SK-N-SH treated with all-trans-retinoic acid at 6 μM for 48 hours (cell line): ENCODE data around the gene DMRT3.
"Not testable (repeated sequence)": the region's sequence is repeated elsewhere in the genome, so short reads cannot be mapped to it uniquely, and the experiment has no call there.

ENCODE experiments used
- ATAC-seq: fragments of 200-7000 bp; cut with Tn5 transposase; 3 replicates; pipeline ENCODE4 v1.9.1; 2020; ENCODE audit warnings: mild to moderate bottlenecking, moderate library complexity
- ARNTL ChIP-seq: fragments of 450-650 bp; formaldehyde crosslinking; IDR thresholded peaks from 2 replicates; pipeline ENCODE4 v1.5.0; 2020; ENCODE audit warnings: low read depth, mild to moderate bottlenecking, moderate library complexity, borderline replicate concordance
- BACH2 ChIP-seq: fragments of 250-450 bp; sonication (Bioruptor Pico); IDR thresholded peaks from 2 replicates; pipeline ENCODE4 v1.9.0; 2021; ENCODE audit warnings: mild to moderate bottlenecking, borderline replicate concordance
- CSDC2 ChIP-seq: fragments of 250-450 bp; sonication (Bioruptor Pico); IDR thresholded peaks from 2 replicates; pipeline ENCODE4 v1.5.0; 2020; ENCODE audit warnings: mild to moderate bottlenecking, moderate library complexity
- ESRRG ChIP-seq: fragments of 250-450 bp; sonication (Bioruptor Pico); IDR thresholded peaks from 2 replicates; pipeline ENCODE4 v1.6.1; 2021; ENCODE audit warnings: mild to moderate bottlenecking
- GLIS3 ChIP-seq: fragments of 250-450 bp; sonication (Bioruptor Pico); IDR thresholded peaks from 2 replicates; pipeline ENCODE4 v1.5.0; 2020; ENCODE audit warnings: mild to moderate bottlenecking, moderate library complexity
- ISL1 ChIP-seq: fragments of 250-450 bp; sonication (Bioruptor Pico); IDR thresholded peaks from 2 replicates; pipeline ENCODE4 v2.1.2; 2022; ENCODE audit warnings: mild to moderate bottlenecking, moderate library complexity
- PPARA ChIP-seq: fragments of 250-450 bp; sonication (Bioruptor Pico); IDR thresholded peaks from 2 replicates; pipeline ENCODE4 v1.5.0; 2020; ENCODE audit warnings: mild to moderate bottlenecking, borderline replicate concordance
- RARB ChIP-seq: fragments of 250-450 bp; sonication (Bioruptor Pico); IDR thresholded peaks from 2 replicates; pipeline ENCODE4 v1.8.0; 2021; ENCODE audit warnings: mild to moderate bottlenecking, moderate library complexity
- SNAI2 ChIP-seq: fragments of 250-450 bp; sonication (Bioruptor Pico); IDR thresholded peaks from 2 replicates; pipeline ENCODE4 v1.5.0; 2020; ENCODE audit warnings: mild to moderate bottlenecking, moderate library complexity
- TCF4 ChIP-seq: fragments of 250-450 bp; sonication (Bioruptor Pico); IDR thresholded peaks from 2 replicates; pipeline ENCODE4 v1.8.0; 2021; ENCODE audit warnings: mild to moderate bottlenecking, moderate library complexity, borderline replicate concordance
- TOX ChIP-seq: fragments of 250-450 bp; sonication (Bioruptor Pico); IDR thresholded peaks from 2 replicates; pipeline ENCODE4 v1.8.0; 2021; ENCODE audit warnings: mild to moderate bottlenecking, moderate library complexity, borderline replicate concordance
- ZC3H10 ChIP-seq: fragments of 250-450 bp; sonication (Bioruptor Pico); IDR thresholded peaks from 2 replicates; pipeline ENCODE4 v1.5.1; 2021; ENCODE audit warnings: mild to moderate bottlenecking, moderate library complexity
- ZFP3 ChIP-seq: fragments of 250-450 bp; sonication (Bioruptor Pico); IDR thresholded peaks from 2 replicates; pipeline ENCODE4 v1.5.0; 2020; ENCODE audit warnings: mild to moderate bottlenecking, moderate library complexity
- ZFP30 ChIP-seq: fragments of 450-650 bp; formaldehyde crosslinking; IDR thresholded peaks from 2 replicates; pipeline ENCODE4 v1.5.0; 2022; ENCODE audit warnings: mild to moderate bottlenecking, moderate library complexity
- ZNF565 ChIP-seq: fragments of 450-650 bp; formaldehyde crosslinking; conservative IDR thresholded peaks from 2 replicates; pipeline ENCODE4 v1.5.0; 2020; ENCODE audit warnings: low read depth, mild to moderate bottlenecking, moderate library complexity
- ZNF70 ChIP-seq: fragments of 450-650 bp; formaldehyde crosslinking; IDR thresholded peaks from 2 replicates; pipeline ENCODE4 v1.5.0; 2020; ENCODE audit warnings: mild to moderate bottlenecking, moderate library complexity
- ZNF8 ChIP-seq: fragments of 450-650 bp; formaldehyde crosslinking; IDR thresholded peaks from 2 replicates; pipeline ENCODE4 v1.5.0; 2020; ENCODE audit warnings: mild to moderate bottlenecking, moderate library complexity
- TF ChIP-seq, protein P1 (sequence below): fragments of 250-450 bp; sonication (Bioruptor Pico); IDR thresholded peaks from 2 replicates; pipeline ENCODE4 v1.8.0; 2021; ENCODE audit warnings: low read depth, mild to moderate bottlenecking, moderate library complexity, borderline replicate concordance
- TF ChIP-seq, protein P2 (sequence below): fragments of 250-450 bp; sonication (Bioruptor Pico); IDR thresholded peaks from 2 replicates; pipeline ENCODE4 v1.5.0; 2020; ENCODE audit warnings: mild to moderate bottlenecking, moderate library complexity
- TF ChIP-seq, protein P3 (sequence below): fragments of 250-450 bp; sonication (Bioruptor Pico); IDR thresholded peaks from 2 replicates; pipeline ENCODE4 v1.8.0; 2020; ENCODE audit warnings: mild to moderate bottlenecking, moderate library complexity, borderline replicate concordance
- TF ChIP-seq, protein P4 (sequence below): fragments of 250-450 bp; sonication (Bioruptor Pico); IDR thresholded peaks from 2 replicates; pipeline ENCODE4 v1.5.1; 2021; ENCODE audit warnings: mild to moderate bottlenecking, moderate library complexity

Gene DMRT3

DNA sequence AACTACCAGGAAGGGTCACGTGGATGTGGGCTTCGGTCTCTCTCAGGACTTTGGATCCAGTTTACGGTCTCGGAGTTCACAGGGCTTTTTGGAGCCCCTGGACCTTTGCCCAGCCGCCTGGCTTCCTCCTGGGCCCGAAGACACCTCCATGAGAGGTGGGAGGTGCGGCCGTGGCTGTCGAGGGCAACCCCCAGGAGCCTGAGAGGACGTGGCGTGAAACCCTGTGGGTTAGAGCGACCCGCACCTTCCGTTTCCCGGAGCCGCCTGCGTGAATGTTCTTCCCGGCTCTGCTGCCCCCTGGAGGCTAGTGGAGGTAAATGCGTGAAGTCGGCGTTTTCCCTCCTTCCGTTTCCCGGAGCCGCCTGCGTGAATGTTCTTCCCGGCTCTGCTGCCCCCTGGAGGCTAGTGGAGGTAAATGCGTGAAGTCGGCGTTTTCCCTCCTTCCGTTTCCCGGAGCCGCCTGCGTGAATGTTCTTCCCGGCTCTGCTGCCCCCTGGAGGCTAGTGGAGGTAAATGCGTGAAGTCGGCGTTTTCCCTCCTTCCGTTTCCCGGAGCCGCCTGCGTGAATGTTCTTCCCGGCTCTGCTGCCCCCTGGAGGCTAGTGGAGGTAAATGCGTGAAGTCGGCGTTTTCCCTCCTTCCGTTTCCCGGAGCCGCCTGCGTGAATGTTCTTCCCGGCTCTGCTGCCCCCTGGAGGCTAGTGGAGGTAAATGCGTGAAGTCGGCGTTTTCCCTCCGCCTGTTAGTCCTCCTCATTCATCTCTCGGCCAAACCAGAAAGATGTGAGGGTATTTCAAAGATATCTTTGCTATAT, 22.1 kb downstream of the DMRT3 start:
- ATAC-seq: not testable (repeated sequence)

DNA sequence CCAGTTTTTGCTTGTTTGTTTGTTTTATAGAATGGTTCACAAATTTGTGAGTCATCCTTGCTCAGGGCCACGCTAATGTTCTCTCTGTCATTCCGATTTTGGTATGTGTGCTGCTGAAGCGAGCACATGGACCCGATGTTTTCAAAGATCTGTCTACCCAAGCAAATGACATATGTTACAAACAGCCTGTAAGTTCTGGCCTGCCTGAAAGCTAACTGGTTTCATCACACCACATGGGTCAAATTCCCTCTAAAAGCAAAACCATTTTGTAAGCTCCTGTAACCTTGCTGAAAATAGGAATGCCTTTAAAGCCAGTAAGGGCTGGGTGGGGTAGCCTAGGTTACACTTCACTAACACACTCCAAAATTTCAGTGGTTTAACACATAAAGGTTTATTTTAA, 25.4 kb downstream of the DMRT3 start:
- TF ChIP-seq GLIS3 (no peak), BACH2 (CRISPR knock-in tag) (no peak), ZNF565 (CRISPR knock-in tag) (no peak), TCF4 (CRISPR knock-in tag) (no peak), RARB (CRISPR knock-in tag) (no peak), ZNF8 (CRISPR knock-in tag) (no peak), ESRRG (no peak), PPARA (CRISPR knock-in tag) (no peak), ZC3H10 (no peak), SNAI2 (CRISPR knock-in tag) (no peak), ISL1 (CRISPR knock-in tag) (no peak), CSDC2 (CRISPR knock-in tag) (no peak)
- TF ChIP-seq, protein P1, sequence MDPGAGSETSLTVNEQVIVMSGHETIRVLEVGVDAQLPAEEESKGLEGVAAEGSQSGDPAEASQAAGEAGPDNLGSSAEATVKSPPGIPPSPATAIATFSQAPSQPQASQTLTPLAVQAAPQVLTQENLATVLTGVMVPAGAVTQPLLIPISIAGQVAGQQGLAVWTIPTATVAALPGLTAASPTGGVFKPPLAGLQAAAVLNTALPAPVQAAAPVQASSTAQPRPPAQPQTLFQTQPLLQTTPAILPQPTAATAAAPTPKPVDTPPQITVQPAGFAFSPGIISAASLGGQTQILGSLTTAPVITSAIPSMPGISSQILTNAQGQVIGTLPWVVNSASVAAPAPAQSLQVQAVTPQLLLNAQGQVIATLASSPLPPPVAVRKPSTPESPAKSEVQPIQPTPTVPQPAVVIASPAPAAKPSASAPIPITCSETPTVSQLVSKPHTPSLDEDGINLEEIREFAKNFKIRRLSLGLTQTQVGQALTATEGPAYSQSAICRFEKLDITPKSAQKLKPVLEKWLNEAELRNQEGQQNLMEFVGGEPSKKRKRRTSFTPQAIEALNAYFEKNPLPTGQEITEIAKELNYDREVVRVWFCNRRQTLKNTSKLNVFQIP: no peak
- TF ChIP-seq, protein P2, sequence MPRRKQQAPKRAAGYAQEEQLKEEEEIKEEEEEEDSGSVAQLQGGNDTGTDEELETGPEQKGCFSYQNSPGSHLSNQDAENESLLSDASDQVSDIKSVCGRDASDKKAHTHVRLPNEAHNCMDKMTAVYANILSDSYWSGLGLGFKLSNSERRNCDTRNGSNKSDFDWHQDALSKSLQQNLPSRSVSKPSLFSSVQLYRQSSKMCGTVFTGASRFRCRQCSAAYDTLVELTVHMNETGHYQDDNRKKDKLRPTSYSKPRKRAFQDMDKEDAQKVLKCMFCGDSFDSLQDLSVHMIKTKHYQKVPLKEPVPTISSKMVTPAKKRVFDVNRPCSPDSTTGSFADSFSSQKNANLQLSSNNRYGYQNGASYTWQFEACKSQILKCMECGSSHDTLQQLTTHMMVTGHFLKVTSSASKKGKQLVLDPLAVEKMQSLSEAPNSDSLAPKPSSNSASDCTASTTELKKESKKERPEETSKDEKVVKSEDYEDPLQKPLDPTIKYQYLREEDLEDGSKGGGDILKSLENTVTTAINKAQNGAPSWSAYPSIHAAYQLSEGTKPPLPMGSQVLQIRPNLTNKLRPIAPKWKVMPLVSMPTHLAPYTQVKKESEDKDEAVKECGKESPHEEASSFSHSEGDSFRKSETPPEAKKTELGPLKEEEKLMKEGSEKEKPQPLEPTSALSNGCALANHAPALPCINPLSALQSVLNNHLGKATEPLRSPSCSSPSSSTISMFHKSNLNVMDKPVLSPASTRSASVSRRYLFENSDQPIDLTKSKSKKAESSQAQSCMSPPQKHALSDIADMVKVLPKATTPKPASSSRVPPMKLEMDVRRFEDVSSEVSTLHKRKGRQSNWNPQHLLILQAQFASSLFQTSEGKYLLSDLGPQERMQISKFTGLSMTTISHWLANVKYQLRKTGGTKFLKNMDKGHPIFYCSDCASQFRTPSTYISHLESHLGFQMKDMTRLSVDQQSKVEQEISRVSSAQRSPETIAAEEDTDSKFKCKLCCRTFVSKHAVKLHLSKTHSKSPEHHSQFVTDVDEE (CRISPR knock-in tag): no peak
- TF ChIP-seq, protein P3, sequence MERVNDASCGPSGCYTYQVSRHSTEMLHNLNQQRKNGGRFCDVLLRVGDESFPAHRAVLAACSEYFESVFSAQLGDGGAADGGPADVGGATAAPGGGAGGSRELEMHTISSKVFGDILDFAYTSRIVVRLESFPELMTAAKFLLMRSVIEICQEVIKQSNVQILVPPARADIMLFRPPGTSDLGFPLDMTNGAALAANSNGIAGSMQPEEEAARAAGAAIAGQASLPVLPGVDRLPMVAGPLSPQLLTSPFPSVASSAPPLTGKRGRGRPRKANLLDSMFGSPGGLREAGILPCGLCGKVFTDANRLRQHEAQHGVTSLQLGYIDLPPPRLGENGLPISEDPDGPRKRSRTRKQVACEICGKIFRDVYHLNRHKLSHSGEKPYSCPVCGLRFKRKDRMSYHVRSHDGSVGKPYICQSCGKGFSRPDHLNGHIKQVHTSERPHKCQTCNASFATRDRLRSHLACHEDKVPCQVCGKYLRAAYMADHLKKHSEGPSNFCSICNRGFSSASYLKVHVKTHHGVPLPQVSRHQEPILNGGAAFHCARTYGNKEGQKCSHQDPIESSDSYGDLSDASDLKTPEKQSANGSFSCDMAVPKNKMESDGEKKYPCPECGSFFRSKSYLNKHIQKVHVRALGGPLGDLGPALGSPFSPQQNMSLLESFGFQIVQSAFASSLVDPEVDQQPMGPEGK: no peak
- TF ChIP-seq, all 23 proteins: peak for 0
- no peak for ATAC-seq

DNA sequence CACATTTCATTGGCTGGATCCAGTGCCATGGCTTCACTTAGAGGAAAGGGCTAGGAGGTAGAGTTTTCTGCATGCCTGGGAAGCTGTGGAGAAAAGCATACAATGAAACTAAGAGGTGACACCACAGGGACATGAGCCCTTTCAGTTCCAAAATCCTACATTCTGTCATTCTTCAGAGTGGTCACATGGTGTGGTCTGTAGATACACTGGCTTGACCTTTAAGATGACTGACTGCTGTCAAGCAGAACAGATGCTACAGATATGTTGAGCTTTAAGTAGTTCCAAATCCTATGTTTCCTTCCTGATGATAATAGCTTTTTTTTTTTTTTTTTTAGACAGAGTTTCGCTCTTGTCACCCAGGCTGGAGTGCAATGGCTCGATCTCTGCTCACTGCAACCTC, 26.2 kb downstream of the DMRT3 start:
- ATAC-seq: no peak
- no peak for TF ChIP-seq ZNF8 (CRISPR knock-in tag)
- no peak for TF ChIP-seq CSDC2 (CRISPR knock-in tag)
- TF ChIP-seq ESRRG: no peak
- TF ChIP-seq TCF4 (CRISPR knock-in tag): no peak
- no peak for TF ChIP-seq RARB (CRISPR knock-in tag)
- TF ChIP-seq, protein P3: no peak
- TF ChIP-seq, protein P4, sequence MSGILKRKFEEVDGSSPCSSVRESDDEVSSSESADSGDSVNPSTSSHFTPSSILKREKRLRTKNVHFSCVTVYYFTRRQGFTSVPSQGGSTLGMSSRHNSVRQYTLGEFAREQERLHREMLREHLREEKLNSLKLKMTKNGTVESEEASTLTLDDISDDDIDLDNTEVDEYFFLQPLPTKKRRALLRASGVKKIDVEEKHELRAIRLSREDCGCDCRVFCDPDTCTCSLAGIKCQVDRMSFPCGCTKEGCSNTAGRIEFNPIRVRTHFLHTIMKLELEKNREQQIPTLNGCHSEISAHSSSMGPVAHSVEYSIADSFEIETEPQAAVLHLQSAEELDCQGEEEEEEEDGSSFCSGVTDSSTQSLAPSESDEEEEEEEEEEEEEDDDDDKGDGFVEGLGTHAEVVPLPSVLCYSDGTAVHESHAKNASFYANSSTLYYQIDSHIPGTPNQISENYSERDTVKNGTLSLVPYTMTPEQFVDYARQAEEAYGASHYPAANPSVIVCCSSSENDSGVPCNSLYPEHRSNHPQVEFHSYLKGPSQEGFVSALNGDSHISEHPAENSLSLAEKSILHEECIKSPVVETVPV (CRISPR knock-in tag): no peak
- no peak for TF ChIP-seq TOX (CRISPR knock-in tag)
- no peak for TF ChIP-seq ARNTL (CRISPR knock-in tag)
- no peak for TF ChIP-seq ZNF565 (CRISPR knock-in tag)
- no peak for TF ChIP-seq ISL1 (CRISPR knock-in tag)
- no peak for TF ChIP-seq ZFP30
- no peak for TF ChIP-seq ZFP3 (CRISPR knock-in tag)
- TF ChIP-seq BACH2 (CRISPR knock-in tag): no peak
- no peak for TF ChIP-seq ZNF70 (CRISPR knock-in tag)
- no peak for TF ChIP-seq GLIS3
- no peak for TF ChIP-seq ZC3H10
